Neural cell (in vitro differentiated cells): ENCODE measurements around the gene CLDN14. TPM values are rescaled to one million over a fixed set of nuclear protein-coding genes. Genes with fewer than 3 reads are reported as not detected.

ENCODE experiments used
- H2AFZ ChIP-seq: fragments of 200-600, 300-800 bp; sonication (generic), shearing (Covaris generic); 2 replicates; pipeline ENCODE4 v1.6.0; 2014; ENCODE audit warnings: low read depth, mild to moderate bottlenecking, antibody characterized with exemption, low read length, moderate library complexity
- H3F3A ChIP-seq: fragments of 200-600 bp; shearing (Covaris generic); 2 replicates; pipeline ENCODE4 v1.6.1; 2016; ENCODE audit warnings: mild to moderate bottlenecking, moderate library complexity, mixed read lengths, antibody characterized with exemption, low read length; ENCODE audit not compliant: insufficient read depth, poor library complexity, severe bottlenecking
- H3K27ac ChIP-seq: fragments of 200-600, 300-800 bp; sonication (generic), shearing (Covaris generic); 2 replicates; pipeline ENCODE4 v1.5.1; 2014; ENCODE audit warnings: mild to moderate bottlenecking, low read length, moderate library complexity
- H3K27me3 ChIP-seq: fragments of 300-800, 200-600 bp; sonication (generic), shearing (Covaris generic); 2 replicates; pipeline ENCODE4 v1.6.0; 2014; ENCODE audit warnings: mild to moderate bottlenecking, low read depth, low read length, moderate library complexity; ENCODE audit not compliant: insufficient read depth
- H3K36me3 ChIP-seq: fragments of 300-800, 200-600 bp; sonication (generic), shearing (Covaris generic); 2 replicates; pipeline ENCODE4 v1.5.1; 2014; ENCODE audit warnings: mild to moderate bottlenecking, antibody characterized with exemption, low read length, moderate library complexity; ENCODE audit not compliant: insufficient read depth
- H3K4me2 ChIP-seq: fragments of 300-800, 200-600 bp; sonication (generic), shearing (Covaris generic); 2 replicates; pipeline ENCODE4 v1.6.0; 2014; ENCODE audit warnings: mild to moderate bottlenecking, low read length
- H3K4me3 ChIP-seq: fragments of 300-800, 200-600 bp; sonication (generic), shearing (Covaris generic); 2 replicates; pipeline ENCODE4 v1.5.1; 2014; ENCODE audit warnings: mild to moderate bottlenecking, low read length, moderate library complexity
- H3K79me2 ChIP-seq: fragments of 200-600 bp; shearing (Covaris generic); replicated peaks from 2 replicates; pipeline ENCODE4 v1.6.0; 2014; ENCODE audit warnings: mild to moderate bottlenecking, low read length, moderate library complexity; ENCODE audit not compliant: insufficient read depth
- H3K9ac ChIP-seq: fragments of 300-800, 200-600 bp; sonication (generic), shearing (Covaris generic); 2 replicates; pipeline ENCODE4 v1.6.1; 2016; ENCODE audit warnings: mild to moderate bottlenecking, low read length, mixed read lengths
- H3K9me2 ChIP-seq: fragments of 200-600 bp; shearing (Covaris generic); 2 replicates; pipeline ENCODE4 v1.6.1; 2016; ENCODE audit warnings: mild to moderate bottlenecking, low read length, mixed read lengths; ENCODE audit not compliant: insufficient read depth
- H3K9me3 ChIP-seq: fragments of 200-600, 300-800 bp; sonication (generic), shearing (Covaris generic); 2 replicates; pipeline ENCODE4 v1.6.1; 2016; ENCODE audit warnings: mild to moderate bottlenecking, mixed run types, low read length, moderate library complexity, mixed read lengths
- H4K20me1 ChIP-seq: fragments of 200-600 bp; shearing (Covaris generic); 2 replicates; pipeline ENCODE4 v1.6.1; 2016; ENCODE audit warnings: mild to moderate bottlenecking, mixed run types; ENCODE audit not compliant: insufficient read depth
- CTCF ChIP-seq: fragments of 450-650 bp; IDR thresholded peaks from 2 replicates; pipeline ENCODE4 v1.5.1; 2014; ENCODE audit warnings: antibody characterized with exemption, mild to moderate bottlenecking, moderate library complexity; ENCODE audit not compliant: poor library complexity, severe bottlenecking
- EP300 ChIP-seq: fragments of 450-650 bp; conservative IDR thresholded peaks from 2 replicates; pipeline ENCODE4 v1.6.1; 2014; ENCODE audit warnings: antibody characterized with exemption, mild to moderate bottlenecking, moderate library complexity; ENCODE audit not compliant: poor library complexity, severe bottlenecking
- EZH2 ChIP-seq: fragments of 200-600, 300-800 bp; shearing (Covaris generic), sonication (generic); IDR thresholded peaks from 2 replicates; pipeline ENCODE4 v1.6.1; 2014; ENCODE audit warnings: antibody characterized with exemption, low read length, borderline replicate concordance, mild to moderate bottlenecking; ENCODE audit not compliant: insufficient read depth, poor library complexity, severe bottlenecking
- MXI1 ChIP-seq: fragments of 450-650 bp; conservative IDR thresholded peaks from 2 replicates; pipeline ENCODE4 v1.6.1; 2014; ENCODE audit warnings: antibody characterized with exemption, mild to moderate bottlenecking; ENCODE audit not compliant: poor library complexity, severe bottlenecking
- POLR2AphosphoS5 ChIP-seq: IDR thresholded peaks from 2 replicates; pipeline ENCODE4 v1.6.1; 2012
- RAD21 ChIP-seq: fragments of 450-650 bp; conservative IDR thresholded peaks from 2 replicates; pipeline ENCODE4 v1.6.1; 2014; ENCODE audit warnings: antibody characterized with exemption, mild to moderate bottlenecking, moderate library complexity
- SMC3 ChIP-seq: fragments of 450-650 bp; conservative IDR thresholded peaks from 2 replicates; pipeline ENCODE4 v1.6.1; 2014; ENCODE audit warnings: antibody characterized with exemption, mild to moderate bottlenecking, moderate library complexity; ENCODE audit not compliant: poor library complexity
- TAF1 ChIP-seq: IDR thresholded peaks from 2 replicates; pipeline ENCODE4 v1.6.1; 2012; ENCODE audit warnings: low read depth
- polyA plus RNA-seq: library from polyadenylated mRNA; depleted of rRNA; stranded (reverse); fragments of >200 nt; gene quantifications from 2 replicates; pipeline ENCODE4 v1.2.3, GENCODE V29; 2014
- TF ChIP-seq, protein P1 (sequence below): IDR thresholded peaks from 2 replicates; pipeline ENCODE4 v1.6.1; 2012; ENCODE audit warnings: borderline replicate concordance

The CLDN14 gene
- polyA plus RNA-seq, 1 donor from 2014 or later = not detected

DNA sequence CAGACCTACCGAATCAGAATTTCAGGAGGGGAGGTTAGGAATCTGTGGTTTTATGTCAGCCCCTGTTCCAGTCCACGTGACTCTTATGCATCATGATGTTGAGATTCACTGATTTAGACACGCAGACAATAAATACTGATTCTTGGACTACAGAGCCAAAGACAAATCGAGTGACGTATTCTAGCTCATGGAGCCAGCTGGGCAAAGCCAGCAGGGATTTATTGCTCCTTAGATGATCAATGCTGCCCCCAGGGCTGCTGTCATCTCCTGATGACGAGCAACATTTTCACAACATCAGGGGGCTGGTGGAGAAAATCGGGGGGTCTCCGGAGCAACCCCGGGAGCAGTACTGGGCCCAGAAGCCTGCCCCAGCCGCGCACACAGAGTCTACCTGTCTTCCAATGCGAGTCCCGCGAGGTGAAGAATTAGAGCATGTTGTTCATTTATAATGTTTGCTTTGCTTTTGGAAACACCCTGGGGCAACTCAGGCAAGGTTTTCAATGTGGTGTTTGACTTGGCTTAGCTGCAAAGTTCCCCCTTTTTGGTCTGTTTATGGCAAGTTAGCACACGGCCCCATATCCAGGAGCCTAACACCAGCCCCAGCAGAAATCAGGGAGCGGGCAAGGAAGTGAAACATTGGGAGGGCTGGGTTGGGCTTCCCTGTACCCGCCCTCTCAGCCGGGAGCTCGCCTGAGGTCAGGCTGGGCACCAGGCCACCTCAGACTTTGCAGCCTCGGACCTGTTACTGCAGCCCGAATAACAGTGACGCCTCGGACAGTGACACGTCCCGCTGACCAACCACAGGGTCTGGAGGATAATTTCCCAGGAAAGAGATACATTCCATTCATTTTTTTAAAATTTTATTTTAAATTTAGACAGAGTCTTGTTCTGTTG is 19.9 kb upstream of the CLDN14 start:
- Histone ChIP-seq H3K27ac (no peak overlapping the region), H3K4me3 (no peak overlapping the region), H2AFZ (no peak overlapping the region), H3K79me2 (no peaks in the 10 kb centered on the region), H3K9ac (no peak overlapping the region), H3K9me2 (no peaks in the 10 kb centered on the region), H3F3A (no peaks in the 10 kb centered on the region), H4K20me1 (no peaks in the 10 kb centered on the region), H3K36me3 (no peaks in the 10 kb centered on the region), H3K9me3 (no peaks in the 10 kb centered on the region), H3K27me3 (no peaks in the 10 kb centered on the region), H3K4me2 (no peak overlapping the region)
- no peak for TF ChIP-seq RAD21
- no peak for TF ChIP-seq EZH2
- no peak for TF ChIP-seq POLR2AphosphoS5
- no peak for TF ChIP-seq CTCF
- TF ChIP-seq, protein P1, sequence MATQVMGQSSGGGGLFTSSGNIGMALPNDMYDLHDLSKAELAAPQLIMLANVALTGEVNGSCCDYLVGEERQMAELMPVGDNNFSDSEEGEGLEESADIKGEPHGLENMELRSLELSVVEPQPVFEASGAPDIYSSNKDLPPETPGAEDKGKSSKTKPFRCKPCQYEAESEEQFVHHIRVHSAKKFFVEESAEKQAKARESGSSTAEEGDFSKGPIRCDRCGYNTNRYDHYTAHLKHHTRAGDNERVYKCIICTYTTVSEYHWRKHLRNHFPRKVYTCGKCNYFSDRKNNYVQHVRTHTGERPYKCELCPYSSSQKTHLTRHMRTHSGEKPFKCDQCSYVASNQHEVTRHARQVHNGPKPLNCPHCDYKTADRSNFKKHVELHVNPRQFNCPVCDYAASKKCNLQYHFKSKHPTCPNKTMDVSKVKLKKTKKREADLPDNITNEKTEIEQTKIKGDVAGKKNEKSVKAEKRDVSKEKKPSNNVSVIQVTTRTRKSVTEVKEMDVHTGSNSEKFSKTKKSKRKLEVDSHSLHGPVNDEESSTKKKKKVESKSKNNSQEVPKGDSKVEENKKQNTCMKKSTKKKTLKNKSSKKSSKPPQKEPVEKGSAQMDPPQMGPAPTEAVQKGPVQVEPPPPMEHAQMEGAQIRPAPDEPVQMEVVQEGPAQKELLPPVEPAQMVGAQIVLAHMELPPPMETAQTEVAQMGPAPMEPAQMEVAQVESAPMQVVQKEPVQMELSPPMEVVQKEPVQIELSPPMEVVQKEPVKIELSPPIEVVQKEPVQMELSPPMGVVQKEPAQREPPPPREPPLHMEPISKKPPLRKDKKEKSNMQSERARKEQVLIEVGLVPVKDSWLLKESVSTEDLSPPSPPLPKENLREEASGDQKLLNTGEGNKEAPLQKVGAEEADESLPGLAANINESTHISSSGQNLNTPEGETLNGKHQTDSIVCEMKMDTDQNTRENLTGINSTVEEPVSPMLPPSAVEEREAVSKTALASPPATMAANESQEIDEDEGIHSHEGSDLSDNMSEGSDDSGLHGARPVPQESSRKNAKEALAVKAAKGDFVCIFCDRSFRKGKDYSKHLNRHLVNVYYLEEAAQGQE = no peak
- TF ChIP-seq TAF1 = no peak
- TF ChIP-seq MXI1 = no peak
- TF ChIP-seq EP300 = no peak
- TF ChIP-seq SMC3 = no peak

GRCh38 chr21:36494557-36494956 is 14.6 kb upstream of the CLDN14 start:
- Histone ChIP-seq H3K36me3 (no peaks in the 10 kb centered on the region), H3K27me3 (no peaks in the 10 kb centered on the region), H3K27ac (no peak overlapping the region), H3K4me3 (no peak overlapping the region), H3K9me2 (no peaks in the 10 kb centered on the region), H3F3A (no peaks in the 10 kb centered on the region), H3K9ac (no peak overlapping the region), H2AFZ (no peak overlapping the region), H3K4me2 (no peak overlapping the region), H3K9me3 (no peaks in the 10 kb centered on the region), H3K79me2 (no peaks in the 10 kb centered on the region), H4K20me1 (no peaks in the 10 kb centered on the region)
- TF ChIP-seq SMC3 (no peak), EZH2 (no peak), CTCF (no peak), POLR2AphosphoS5 (no peak), EP300 (no peak), MXI1 (no peak), RAD21 (no peak), TAF1 (no peak)
- TF ChIP-seq, protein P1 = no peak
